ENCODE data around the gene MOXD1.

Gene MOXD1

DNA sequence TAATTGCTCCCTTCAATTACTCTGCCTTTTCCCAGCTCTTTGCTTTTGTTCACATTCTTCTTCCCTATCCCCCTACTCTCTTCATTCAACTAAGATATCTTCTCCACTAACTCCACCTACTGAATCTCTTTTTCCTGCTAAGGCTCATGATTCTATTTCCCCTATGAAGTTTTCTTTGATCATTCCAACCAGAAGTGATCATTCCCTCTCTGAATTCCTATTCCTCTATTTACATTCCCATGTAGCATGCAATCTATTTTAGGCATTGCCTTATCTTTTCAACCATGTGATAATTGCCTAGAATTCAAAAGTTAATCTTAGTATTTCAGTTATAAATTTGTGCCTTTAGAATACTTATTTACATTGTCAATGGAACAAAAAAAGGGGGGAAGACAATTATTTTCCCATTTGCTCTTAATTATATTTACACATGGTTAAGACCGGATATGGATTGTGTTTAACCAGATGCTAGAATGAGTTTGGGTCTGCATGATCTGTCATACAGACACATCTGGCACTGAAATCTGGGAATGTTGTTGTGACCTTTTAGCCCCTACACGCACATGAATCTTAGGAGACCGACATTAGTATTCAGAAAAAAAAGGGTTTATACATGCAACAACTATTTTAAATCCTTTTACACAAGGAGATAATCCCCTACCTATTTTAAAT is 20.8 kb downstream of the MOXD1 start:
- Histone ChIP-seq H3K9ac (ENCODE audit: low read length) (no peak overlapping the region), H2AFZ (ENCODE audit: low read length) (no peak overlapping the region), H3K4me2 (ENCODE audit: low read length) (no peak overlapping the region), H3K79me2 (ENCODE audit: insufficient read depth, low read length) (no peaks in the 10 kb centered on the region), H3K27me3 (ENCODE audit: insufficient read depth, low read length) (no peaks in the 10 kb centered on the region), H3K9me2 (ENCODE audit: low read depth, low read length) (no peaks in the 10 kb centered on the region), H3K9me3 (ENCODE audit: low read length) (no peaks in the 10 kb centered on the region; the same call in 1 of the 2 replicates), H3K27ac (ENCODE audit: low read depth, low read length, poor library complexity, severe bottlenecking) (no peak overlapping the region), H3F3A (ENCODE audit: insufficient read depth, low read length) (no peaks in the 10 kb centered on the region), H3K36me3 (ENCODE audit: insufficient read depth, low read length) (no peaks in the 10 kb centered on the region; the same call in 1 of the 2 replicates), H4K20me1 (ENCODE audit: insufficient read depth, low read length) (no peaks in the 10 kb centered on the region), H3K4me1 (ENCODE audit: insufficient read depth, low read length, severe bottlenecking) (peaks cover 23% of the 10 kb centered on the region), H3K4me3 (ENCODE audit: low read depth, low read length, poor library complexity, severe bottlenecking) (no peak overlapping the region)
- TF ChIP-seq EZH2 (IDR thresholded peaks at IDR 0.05; ENCODE audit: borderline replicate concordance, low read length): no peak
- TF ChIP-seq, protein P1, sequence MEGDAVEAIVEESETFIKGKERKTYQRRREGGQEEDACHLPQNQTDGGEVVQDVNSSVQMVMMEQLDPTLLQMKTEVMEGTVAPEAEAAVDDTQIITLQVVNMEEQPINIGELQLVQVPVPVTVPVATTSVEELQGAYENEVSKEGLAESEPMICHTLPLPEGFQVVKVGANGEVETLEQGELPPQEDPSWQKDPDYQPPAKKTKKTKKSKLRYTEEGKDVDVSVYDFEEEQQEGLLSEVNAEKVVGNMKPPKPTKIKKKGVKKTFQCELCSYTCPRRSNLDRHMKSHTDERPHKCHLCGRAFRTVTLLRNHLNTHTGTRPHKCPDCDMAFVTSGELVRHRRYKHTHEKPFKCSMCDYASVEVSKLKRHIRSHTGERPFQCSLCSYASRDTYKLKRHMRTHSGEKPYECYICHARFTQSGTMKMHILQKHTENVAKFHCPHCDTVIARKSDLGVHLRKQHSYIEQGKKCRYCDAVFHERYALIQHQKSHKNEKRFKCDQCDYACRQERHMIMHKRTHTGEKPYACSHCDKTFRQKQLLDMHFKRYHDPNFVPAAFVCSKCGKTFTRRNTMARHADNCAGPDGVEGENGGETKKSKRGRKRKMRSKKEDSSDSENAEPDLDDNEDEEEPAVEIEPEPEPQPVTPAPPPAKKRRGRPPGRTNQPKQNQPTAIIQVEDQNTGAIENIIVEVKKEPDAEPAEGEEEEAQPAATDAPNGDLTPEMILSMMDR (IDR thresholded peaks at IDR 0.05; ENCODE audit: low read length): no peak

DNA sequence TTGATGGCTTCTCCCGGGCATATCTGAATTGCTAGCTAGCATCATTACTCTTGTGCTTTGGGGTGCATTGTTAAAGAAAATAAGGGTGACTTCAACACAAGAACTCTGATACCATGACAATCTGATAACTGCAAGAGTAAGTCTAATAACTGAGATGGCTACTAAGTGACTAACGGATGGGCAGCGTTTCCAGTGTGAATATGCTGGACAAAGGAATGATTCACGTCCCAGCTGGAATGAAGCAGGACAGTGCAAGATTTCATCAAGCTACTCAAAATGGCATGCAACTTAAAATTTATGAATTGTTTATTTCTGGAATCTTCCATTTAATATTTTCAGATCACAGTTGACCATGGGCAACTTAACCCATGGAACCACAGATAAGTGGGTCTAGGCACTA is 31.7 kb downstream of the MOXD1 start:
- no peaks in the 10 kb centered on the region for H3F3A ChIP-seq (ENCODE audit: insufficient read depth, low read length)
- TF ChIP-seq, protein P1 (IDR thresholded peaks at IDR 0.05; ENCODE audit: low read length): no peak
- no peak for TF ChIP-seq EZH2 (IDR thresholded peaks at IDR 0.05; ENCODE audit: borderline replicate concordance, low read length)
- H3K36me3 ChIP-seq (ENCODE audit: insufficient read depth, low read length): no peaks in the 10 kb centered on the region
- no peaks in the 10 kb centered on the region for H3K79me2 ChIP-seq (ENCODE audit: insufficient read depth, low read length)
- no peaks in the 10 kb centered on the region for H4K20me1 ChIP-seq (ENCODE audit: insufficient read depth, low read length)
- no peaks in the 10 kb centered on the region for H3K9me3 ChIP-seq (ENCODE audit: low read length)
- H3K4me1 ChIP-seq (ENCODE audit: insufficient read depth, low read length, severe bottlenecking): peaks cover 21% of the 10 kb centered on the region
- H3K9me2 ChIP-seq (ENCODE audit: low read depth, low read length): no peaks in the 10 kb centered on the region
- no peak overlapping the region for H3K27ac ChIP-seq (ENCODE audit: low read depth, low read length, poor library complexity, severe bottlenecking)
- H2AFZ ChIP-seq (ENCODE audit: low read length): no peak overlapping the region
- H3K4me3 ChIP-seq (ENCODE audit: low read depth, low read length, poor library complexity, severe bottlenecking): no peak overlapping the region
- no peaks in the 10 kb centered on the region for H3K27me3 ChIP-seq (ENCODE audit: insufficient read depth, low read length)
- no peak overlapping the region for H3K9ac ChIP-seq (ENCODE audit: low read length)
- no peak overlapping the region for H3K4me2 ChIP-seq (ENCODE audit: low read length)

DNA sequence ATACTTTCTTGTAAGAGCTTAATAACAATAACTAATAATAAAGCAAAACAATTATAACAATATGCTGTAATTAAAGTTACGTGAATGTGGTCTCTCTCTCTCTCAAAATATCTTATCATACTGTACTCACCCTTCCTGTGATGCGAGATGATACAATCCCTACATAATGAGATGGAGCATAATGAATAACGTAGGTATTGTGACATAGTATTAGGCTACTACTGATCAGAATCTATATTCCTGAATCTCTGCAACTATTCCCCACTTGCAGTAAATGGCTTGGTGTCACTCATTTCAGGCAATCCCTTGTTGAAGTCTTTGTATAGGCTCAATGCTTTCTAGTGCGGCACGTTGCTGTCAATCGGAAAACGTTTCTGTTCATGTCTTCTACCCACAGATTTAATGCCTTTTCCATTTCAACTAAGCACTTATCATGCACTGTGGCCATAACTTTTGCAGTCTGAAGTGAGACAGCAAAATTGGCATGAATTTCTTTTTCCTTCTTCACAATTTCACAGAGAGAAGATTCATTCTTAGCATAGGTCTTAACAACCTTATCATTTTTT is 32.3 kb downstream of the MOXD1 start:
- H4K20me1 ChIP-seq (ENCODE audit: insufficient read depth, low read length): no peaks in the 10 kb centered on the region
- no peaks in the 10 kb centered on the region for H3K79me2 ChIP-seq (ENCODE audit: insufficient read depth, low read length)
- H3F3A ChIP-seq (ENCODE audit: insufficient read depth, low read length): no peaks in the 10 kb centered on the region
- H3K36me3 ChIP-seq (ENCODE audit: insufficient read depth, low read length): no peaks in the 10 kb centered on the region
- no peaks in the 10 kb centered on the region for H3K9me2 ChIP-seq (ENCODE audit: low read depth, low read length)
- peaks cover 27% of the 10 kb centered on the region for H3K4me1 ChIP-seq (ENCODE audit: insufficient read depth, low read length, severe bottlenecking)
- H3K9me3 ChIP-seq (ENCODE audit: low read length): no peaks in the 10 kb centered on the region
- no peak overlapping the region for H3K4me3 ChIP-seq (ENCODE audit: low read depth, low read length, poor library complexity, severe bottlenecking)
- TF ChIP-seq EZH2 (IDR thresholded peaks at IDR 0.05; ENCODE audit: borderline replicate concordance, low read length): no peak
- TF ChIP-seq, protein P1 (IDR thresholded peaks at IDR 0.05; ENCODE audit: low read length): no peak
- no peaks in the 10 kb centered on the region for H3K27me3 ChIP-seq (ENCODE audit: insufficient read depth, low read length)
- H3K9ac ChIP-seq (ENCODE audit: low read length): no peak overlapping the region
- H3K27ac ChIP-seq (ENCODE audit: low read depth, low read length, poor library complexity, severe bottlenecking): no peak overlapping the region
- no peak overlapping the region for H2AFZ ChIP-seq (ENCODE audit: low read length)
- H3K4me2 ChIP-seq (ENCODE audit: low read length): no peak overlapping the region

All from OCI-LY1 (cell line).